IPS DF 4.7 (cell line): ENCODE measurements around the gene BIRC3.
"Not testable (repeated sequence)": the region's sequence is repeated elsewhere in the genome, so short reads cannot be mapped to it uniquely, and the experiment has no call there.

Experiments
- DNase-seq: peaks from one replicate; pipeline ENCODE4 v3.0.0-alpha.2; 2013; ENCODE audit warnings: low spot score; ENCODE audit errors: extremely low read depth

BIRC3 gene

DNA sequence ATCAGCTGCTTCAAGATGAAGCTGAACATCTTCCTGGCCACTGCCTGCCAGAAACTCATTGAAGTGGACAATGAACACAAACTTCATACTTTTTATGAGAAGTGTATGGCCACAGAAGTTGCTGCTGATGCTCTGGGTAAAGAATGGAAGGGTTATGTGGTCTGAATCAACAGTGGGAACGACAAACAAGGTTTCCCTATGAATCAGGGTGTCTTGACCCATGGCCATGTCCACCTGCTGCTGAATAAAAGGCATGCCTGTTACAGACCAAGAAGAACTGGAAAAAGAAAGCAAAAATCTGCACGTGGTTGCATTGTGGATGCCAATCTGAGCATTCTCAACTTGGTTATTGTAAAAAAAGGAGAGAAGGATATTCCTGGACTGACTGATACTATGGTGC lies 22.2 kb upstream of the BIRC3 start:
- DNase-seq: no peak

DNA sequence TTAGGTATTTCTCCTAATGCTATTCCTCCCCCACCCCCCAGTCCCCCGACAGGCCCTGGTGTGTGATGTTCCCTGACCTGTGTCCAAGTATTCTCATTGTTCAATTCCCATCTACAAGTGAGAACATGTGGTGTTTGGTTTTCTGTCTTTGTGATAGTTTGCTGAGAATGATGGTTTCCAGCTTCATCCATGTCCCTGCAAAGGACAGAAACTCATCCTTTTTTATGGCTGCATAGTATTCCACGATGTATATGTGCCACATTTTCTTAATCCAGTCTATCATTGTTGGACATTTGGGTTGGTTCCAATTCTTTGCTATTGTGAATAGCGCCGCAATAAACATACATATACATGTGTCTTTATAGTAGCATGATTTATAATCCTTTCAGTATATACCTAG lies 20.5 kb upstream of the BIRC3 start:
- DNase-seq: not testable (repeated sequence)

DNA sequence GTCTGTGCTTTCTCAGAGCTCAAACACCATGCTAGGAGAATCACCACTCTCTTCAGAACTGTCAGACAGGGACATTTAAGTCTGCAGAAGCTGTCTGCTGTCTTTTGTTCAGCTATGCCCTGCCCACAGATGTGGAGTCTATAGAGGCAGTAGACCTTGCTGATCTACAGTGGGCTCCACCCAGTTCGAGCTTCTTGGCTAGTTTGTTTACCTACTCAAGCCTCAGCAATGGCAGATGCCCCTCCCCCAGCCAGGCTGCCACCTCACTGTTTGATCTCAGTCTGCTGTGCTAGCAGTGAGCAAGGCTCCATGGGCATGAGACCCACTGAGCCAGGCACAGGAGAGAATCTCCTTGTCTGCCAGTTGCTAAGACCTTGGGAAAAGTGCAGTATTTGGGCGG lies 16.4 kb upstream of the BIRC3 start:
- not testable (repeated sequence) for DNase-seq

DNA sequence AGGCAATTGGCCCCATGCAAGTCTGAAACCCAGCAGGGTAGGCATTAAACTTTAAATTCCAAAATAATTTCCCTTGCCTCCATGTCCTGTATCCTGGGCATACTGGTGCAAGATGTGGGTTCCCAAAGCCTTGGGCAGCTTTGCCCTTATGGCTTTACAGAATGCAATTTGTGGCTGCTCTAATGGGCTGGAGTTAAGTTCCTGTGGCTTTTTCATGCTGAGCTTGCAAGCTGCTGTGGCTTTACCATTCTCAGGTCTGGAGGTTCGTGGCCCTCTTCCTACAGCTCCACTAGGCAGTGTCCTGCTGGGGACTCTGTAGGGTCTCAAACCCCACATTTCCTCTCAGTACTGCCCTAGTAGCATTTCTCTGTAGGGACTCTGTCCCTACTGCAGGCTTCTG lies 15.0 kb upstream of the BIRC3 start:
- no peak for DNase-seq

DNA sequence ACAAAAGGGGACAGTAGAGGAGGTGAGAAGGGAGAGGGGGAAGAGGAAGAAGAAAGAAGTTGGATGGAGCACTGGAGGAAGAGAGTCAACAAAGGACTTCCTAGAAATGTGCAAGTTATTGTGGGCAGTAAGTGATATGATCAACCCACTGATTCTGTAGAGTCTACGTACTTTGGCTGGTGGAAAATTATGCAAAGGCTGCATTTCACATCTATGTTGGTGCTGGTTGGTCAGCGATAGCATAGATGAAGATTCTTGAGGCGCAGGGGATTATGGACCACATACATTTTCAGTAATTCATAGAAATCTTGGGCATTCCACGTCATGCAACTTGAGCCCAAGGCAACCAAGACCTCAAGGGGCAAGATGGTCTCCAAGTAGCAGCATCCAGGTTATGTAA lies 12.6 kb upstream of the BIRC3 start:
- DNase-seq: no peak

DNA sequence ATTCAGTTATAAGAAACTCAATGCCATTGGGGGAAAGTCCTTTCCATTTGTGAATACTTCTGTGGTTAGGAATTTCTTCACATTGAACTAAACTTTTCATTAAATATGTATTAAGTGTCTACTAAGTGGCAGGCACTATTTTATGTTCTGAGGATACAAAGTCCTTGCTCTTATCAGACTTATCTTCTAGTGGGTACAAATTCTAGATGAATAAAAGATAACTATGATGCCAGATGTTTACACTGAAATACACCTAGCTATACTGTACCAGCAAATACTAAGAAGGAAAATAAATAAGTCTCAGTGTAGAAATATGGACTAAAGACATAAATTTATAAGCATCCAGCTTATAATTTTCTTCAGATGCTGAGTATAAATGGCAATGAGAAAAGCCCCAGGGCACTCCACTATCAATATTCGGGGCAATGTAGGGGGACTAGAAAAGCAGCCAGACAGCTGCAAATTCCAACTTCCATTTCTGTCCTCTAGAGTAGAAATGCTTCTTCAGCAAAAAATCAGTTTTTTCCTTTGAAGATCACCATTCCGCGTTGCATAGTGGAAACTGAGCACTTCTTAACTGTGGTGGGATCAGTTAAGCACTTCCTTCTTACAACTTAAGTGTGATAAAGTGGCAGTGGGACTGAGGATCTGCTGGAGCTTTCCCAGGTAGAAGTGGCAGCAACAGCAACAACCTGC lies 11.8 kb upstream of the BIRC3 start:
- DNase-seq: no peak

DNA sequence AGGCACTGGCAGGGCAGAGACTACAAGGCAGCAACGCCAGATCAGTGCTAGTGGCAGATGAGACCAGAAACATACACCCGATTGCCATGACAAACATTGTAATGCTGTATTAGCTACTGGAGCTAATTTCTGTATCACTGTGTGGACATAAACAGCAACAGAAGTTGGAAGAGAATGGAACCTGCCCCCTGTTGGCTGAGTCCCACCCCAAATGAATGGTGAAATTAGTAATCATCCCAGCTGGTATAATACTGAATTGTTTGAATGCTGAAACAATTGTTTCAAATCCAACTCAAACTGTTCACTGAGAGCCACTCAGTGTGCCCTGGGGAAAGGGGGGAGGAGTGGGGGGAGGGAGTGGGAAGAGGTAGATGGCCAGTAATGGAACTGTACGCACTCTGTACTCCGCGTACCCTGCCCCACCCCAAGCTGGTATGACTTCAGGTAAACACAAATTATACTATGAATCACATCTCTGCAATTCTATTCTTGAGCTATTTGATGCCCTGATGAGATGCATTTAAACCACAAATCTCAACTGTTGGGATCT lies 11.2 kb upstream of the BIRC3 start:
- no peak for DNase-seq

DNA sequence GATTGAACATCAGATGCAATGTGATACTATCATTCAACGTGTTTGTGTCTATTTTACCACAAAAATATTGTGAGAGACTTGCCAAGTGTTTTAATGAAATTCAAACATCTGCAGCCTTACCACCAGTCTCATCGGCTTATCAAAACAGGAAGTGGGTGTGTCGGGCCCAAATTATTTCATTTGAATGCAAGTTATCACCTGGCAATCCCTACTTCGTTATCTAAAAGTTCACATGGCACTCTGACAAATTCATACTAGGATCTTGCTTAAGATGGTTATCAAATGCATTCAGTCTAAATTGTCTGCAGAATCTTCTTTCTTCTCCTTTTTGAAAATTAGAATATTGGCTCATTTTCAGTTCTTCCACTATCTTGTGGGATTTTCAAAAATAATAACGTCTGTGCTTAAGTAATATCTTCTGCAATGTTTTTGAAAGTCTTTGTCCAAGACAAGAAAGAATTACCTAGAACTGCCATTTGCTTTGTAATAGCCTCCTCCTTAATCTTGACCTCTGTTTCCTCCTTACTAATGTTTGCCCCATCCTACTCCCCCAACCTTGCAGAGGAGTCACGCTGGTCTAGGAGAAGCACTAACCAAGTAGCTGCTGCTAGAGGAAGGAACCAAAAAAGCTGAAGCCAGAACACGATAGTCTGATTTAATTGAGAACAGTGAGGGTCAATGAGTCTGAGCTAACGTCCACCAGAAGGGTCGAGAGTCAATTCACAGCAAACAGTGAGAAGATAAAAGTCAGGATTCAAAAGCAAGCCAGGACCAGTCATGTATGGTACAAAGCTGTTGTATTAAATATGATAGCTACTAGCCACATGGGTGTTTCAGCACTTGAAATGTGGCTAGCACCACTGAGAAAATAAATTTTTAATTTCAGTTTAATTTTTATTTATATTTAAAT lies 10.2 kb upstream of the BIRC3 start:
- DNase-seq: no peak

DNA sequence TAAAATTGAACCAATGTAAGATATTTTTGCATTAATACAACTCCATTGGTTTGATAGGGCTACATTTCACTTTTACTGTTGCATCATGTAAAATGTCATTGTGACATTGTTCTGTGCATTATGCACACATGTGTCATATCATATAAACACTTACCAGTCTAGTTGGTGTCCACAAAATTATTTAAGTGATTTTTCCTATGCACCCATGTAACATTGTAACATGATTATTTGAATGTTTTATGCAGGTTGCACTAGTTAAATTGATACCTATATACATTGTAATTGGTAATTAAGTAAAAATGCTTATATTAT lies 9.6 kb upstream of the BIRC3 start:
- DNase-seq: no peak

DNA sequence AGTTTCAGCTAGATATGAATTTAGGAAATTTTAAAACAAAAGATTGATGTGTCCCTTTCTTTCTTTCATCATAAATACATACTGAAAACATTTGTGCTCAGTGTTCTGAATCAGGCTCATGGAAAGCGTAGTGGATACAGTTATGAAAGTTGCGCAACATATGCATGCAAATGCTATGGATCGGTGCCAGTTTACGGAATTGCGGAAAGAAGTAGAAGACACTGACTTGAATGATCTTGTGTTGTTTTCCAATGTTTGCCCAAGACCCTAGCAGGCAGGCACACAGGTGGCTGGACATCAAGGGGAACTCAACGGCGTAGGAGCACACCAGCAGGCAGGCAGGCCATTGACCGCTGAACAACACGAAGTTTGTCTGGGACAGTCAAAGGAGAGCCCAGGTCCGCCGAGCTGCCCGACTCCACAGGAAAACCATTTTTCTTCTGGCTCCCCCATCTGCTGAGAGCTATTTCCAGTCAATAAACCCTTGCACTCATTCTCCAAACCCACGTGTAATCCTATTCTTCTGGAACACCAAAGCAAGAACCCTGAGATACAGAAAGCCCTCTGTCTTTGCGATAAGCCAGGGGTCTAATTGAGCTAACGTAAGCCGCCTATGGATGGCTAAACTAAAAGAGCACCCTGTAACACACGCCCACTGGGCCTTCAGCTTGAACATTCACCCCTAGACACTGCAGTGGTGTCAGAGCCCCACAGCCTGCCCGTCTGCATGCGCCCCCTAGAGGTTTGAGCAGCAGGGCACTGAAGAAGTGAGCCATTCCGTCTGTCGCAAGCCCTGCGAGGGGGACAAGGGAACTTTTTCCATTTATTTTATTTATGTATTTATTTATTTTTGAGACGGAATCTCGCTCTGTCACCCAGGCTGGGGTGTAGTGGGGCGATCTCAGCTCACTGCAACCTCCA lies 7.4 kb upstream of the BIRC3 start:
- DNase-seq: no peak

DNA sequence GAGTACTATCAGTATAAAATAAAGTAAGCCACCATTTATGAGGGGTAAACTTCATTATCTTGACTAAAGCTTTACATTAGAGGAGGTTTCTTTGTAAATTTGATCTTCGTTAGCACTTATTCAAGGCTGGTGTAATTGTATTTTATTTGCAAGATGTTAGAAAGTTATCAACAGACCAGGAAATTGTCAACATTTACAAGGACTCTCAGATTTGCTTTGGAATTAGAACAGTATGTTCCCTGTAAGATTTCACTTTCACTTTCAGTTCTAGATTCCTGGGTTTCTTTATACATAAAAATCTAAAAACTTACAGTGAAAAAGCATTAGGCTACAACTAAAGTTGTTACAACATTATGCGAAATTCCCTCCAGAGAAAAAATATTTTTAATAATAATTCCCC lies 4.6 kb upstream of the BIRC3 start:
- no peak for DNase-seq

DNA sequence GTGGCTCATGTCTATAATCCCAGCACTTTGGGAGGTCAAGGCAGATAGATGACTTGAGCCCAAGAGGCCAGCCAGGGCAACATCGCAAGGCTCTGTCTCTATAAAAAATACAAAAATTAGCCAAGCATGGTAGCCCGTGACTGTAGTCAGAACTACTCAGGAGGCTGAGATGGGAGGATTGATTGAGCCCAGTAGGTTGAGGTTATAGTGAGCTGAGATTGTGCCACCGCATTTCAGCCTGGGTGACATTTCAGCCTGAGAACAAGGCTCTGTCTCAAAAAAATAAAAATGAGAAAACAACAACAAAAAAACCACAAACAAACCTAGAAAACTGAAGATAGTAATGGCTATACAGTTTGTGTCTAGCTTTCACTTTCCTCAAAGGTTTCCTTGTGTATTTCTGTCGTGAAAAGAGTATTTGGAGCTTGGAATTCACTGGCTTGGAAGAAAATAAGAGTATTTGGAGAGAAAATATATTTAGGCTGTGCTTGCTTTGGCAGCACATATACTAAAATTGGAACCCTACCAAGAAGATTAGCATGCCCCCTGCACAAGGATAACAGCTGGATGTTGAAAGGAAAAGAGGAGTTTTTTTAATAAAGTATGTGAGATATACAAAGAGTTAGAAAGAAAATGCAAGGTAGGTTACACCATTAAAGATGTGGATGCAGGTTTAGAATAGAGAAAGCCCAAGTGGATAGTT lies 3.9 kb upstream of the BIRC3 start:
- DNase-seq: no peak

DNA sequence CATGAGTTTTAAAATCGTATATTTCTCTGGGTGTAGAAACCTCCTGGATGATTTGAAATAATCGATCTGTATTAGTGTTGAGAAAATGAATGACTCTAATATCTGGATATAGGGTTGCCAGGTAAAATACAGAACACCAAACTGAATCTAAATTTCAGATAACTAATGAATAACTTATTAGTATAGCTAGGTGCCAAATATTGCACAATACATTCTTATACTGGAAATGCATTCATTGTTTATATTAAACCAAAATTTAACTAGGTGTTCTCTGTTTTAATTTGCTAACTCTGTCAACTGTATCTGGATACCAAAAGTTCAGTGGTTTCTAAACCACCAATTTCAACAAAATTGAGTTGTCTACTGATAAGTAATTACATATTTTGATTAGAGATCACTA lies 2.5 kb upstream of the BIRC3 start:
- no peak for DNase-seq

DNA sequence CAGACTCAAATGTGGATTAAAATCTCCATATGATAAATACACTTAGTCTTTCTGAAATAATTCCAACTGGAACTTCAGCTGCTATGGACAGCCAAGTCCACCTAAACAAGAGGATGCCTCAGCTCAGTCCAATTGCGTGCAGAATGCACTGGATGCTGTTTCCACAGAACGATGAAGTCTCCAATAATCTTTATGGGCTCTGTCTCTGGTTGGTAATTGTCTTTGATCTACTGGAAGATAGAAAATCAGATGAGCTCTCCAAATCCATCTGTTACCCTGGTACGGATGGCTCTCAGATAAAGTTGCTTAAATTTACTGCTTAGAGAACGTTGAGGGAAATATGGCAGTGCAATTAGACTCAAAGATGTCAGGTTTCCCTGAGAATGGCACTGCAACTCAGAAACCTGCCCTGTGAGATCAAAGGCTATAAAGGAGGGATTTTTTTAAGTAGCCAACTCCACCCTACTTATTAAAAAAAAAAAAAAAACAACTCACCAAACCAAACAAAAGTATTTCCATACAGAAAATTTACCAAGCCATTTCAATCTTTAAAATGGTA lies 859 bp upstream of the BIRC3 start:
- DNase-seq: no peak

DNA sequence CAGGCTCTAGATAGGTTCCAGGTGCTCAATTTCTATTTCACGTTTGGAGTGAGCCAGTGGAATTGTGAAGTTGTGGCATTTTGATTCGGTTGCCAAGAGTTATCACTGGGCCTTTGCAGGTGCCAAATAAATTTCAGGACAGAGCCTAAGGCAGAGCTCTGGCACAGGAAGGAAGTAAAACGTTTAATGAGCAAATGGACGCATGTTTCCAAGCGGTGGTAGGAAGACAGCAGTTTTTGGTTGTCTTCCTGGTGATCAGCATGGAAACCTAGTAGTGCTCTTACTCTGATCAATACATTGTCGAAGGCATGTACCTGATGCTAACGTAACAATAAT lies 452 bp downstream of the BIRC3 start:
- no peak for DNase-seq

DNA sequence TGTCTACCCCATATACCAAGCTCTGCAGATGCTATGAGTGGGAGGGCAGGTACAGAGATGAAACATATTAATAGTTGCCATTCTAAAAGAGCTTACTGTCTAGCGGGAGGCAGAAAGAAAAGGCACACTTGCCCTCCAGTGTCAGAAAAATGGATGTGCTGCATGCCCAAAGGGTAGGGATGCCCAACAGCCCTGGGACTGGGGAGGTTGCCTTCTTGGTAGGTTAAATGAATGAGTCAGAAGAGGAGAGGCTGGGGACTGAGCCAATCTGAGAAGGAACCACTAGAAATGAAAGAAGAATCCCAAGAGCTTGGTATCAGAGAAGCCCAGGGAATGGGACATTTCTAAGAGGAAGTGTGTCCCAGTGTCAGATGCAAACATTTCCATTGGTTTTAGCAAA lies 1.2 kb downstream of the BIRC3 start:
- no peak for DNase-seq

DNA sequence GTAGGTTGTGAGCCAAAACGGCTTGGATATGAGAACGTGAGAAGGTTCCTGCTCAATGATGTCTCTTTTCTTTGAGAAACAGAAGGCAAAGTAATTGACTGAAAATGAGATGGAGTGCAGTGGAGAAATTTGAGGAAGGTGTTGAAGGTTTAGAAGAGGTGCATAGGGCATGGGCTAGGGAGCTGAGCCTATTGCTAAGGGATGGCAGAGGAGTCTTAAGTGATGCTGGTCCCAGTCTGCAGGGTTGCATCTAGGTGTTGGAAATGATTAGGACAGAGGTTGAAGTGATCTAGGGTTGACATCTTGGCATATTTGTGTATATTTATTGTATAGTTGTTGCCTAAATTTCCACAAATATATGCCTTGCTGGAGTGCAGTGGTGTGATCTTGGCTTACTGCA lies 2.3 kb downstream of the BIRC3 start:
- DNase-seq: no peak

DNA sequence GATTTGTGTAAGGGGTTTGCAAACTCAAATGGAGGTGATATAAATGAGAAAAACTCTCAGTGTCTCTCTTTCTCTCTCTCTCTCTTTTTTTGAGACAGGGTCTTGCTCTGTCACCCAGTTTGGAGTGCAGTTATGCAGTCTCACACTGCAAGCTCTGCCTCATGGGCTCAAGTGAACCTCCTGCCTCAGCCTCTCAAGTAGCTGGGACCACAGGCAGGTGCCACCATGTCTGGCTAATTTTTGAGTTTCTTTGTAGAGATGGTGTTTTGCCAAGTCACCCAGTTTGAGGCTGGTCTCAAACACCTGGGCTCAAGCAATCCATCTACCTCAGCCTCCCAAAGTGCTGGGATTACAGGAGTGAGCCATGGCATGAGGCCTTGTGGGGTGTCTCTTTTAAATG lies 2.9 kb downstream of the BIRC3 start:
- no peak for DNase-seq

DNA sequence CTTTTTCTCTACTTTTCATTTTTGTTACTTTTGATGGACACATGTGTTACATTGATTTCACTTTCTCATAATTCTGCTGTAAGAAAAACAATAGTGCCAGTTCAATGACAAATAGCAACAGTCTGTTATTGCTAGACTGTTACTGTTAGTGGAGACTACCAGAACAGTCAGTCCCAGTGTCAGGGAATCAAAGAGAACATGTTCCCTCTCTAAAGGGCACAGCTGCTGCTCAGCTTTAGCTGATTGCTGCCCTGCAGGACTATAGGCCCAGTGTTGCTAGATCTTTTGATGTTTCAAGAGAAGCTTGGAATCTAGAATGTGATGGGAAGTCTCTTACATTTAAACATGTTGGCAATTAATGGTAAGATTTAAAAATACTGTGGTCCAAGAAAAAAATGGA lies 3.4 kb downstream of the BIRC3 start:
- DNase-seq: no peak

DNA sequence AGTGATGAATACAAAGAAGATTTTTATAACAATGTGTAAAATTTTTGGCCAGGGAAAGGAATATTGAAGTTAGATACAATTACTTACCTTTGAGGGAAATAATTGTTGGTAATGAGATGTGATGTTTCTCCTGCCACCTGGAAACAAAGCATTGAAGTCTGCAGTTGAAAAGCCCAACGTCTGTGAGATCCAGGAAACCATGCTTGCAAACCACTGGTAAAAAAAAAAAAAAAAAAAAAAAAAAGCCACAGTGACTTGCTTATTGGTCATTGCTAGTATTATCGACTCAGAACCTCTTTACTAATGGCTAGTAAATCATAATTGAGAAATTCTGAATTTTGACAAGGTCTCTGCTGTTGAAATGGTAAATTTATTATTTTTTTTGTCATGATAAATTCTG lies 5.3 kb downstream of the BIRC3 start:
- DNase-seq: no peak
